T47D (cell line): ENCODE measurements around the gene EIF3J.
A peak's percentile ranks its signal among the peaks of the same experiment; 100 is the strongest.
"Not testable (repeated sequence)": the region's sequence is repeated elsewhere in the genome, so short reads cannot be mapped to it uniquely, and the experiment has no call there.

Experiments used
- DNase-seq, 2 experiments: peaks; one replicate each; pipeline versions ENCODE4 v3.0.0 to v3.0.0-alpha.2; 2011 to 2012; ENCODE audit warnings: low read depth in 1 of 2, low spot score in 1 of 2
- JUND ChIP-seq: IDR thresholded peaks from 2 replicates; pipeline ENCODE4 v1.6.1; 2012; ENCODE audit warnings: low read depth
- in situ Hi-C: cut with HindIII; loops from 2 replicates; pipeline ENCODE4 v1.10.0; 2016; ENCODE audit warnings: low sequenced_read_pairs, low pct_unique_long_range_greater_than_20kb

EIF3J gene

DNA sequence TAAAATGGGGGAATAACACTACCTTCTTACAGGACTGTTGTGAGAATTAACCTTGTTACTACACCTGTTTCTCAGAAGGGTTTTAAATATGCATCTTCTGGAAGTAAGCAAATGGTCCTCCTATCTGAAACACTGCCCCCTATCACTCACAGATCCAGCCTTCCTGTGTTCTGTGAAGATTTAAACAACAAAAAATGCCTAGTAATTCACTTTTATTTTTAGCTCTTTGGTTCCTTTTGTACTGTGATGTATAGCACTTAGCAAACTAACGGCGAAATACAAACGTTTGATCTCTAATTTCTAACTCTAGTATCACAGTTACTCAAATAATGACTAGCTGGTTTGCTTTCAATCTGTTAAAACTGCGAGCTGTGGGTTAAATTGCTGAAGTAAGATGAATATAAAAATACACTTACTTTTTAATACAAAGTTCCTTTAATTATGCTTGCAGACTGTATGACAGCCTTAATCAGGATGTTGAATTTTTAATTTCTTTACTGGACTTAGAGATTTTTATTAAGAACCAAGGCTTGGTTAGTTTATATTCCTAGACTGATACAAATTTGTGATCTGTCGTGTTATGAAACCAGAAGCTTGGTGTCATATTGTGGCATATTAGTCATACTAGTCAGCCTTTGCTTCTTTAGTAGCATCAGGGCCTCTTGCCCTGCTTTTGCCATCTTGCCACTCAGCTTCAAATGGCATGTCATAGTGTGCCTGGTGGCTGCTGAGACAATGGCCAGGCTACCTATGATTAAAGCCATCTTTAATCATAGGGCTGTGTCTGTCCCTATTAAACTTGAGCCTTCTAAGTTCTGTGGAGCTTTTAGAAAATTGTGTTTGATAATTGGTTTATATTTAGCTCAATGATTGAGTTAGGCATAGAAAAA is 9.2 kb downstream of the EIF3J start:
- DNase-seq = no peak
- TF ChIP-seq JUND = no peak
- in situ Hi-C loops = no loop called here

- in situ Hi-C loops, DNase-seq: not testable (repeated sequence)
Observed at GRCh38 chr15:44549152-44549551, 12.2 kb downstream of the EIF3J start.

- no peak for DNase-seq
- in situ Hi-C loops = no loop called here
- TF ChIP-seq JUND = no peak
Observed at GRCh38 chr15:44550256-44550655, 13.3 kb downstream of the EIF3J start.

DNA sequence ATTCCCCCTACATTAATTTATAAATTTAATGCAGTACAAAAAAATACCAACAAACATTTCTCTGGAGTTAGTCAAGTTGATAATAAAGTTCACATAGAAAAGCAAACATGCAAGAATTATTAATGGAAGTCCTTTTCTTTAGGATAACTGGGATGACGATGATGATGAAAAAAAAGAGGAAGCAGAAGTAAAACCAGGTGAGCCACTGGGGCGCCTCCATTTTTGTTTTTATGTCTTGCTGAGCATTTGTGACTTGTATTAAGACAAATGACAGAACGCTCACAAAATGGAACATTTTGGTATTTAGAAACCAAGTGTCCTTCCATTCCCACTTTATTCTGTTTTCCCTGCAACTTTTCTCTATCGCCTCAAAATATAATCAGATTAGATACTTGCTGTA is 13.8 kb downstream of the EIF3J start:
- in situ Hi-C loops = no loop called here
- no peak for DNase-seq
- TF ChIP-seq JUND = no peak

GRCh38 chr15:44554934-44555723 is 18.2 kb downstream of the EIF3J start:
- TF ChIP-seq JUND = no peak

GRCh38 chr15:44560926-44561325 is 24.0 kb downstream of the EIF3J start:
- DNase-seq, in situ Hi-C loops: not testable (repeated sequence)

More at GRCh38 chr15:44554934-44555723, 18.2 kb downstream of the EIF3J start:
- in situ Hi-C loops = no loop called here
- DNase-seq = peak in 1 of 2 experiments; percentile 57

- no peak for DNase-seq
- in situ Hi-C loops = no loop called here
- no peak for TF ChIP-seq JUND
Observed at GRCh38 chr15:44565387-44566154, 28.6 kb downstream of the EIF3J start.

GRCh38 chr15:44566155-44566540 is 29.2 kb downstream of the EIF3J start:
- DNase-seq = no peak
- no peak for TF ChIP-seq JUND
- in situ Hi-C loops = no loop called here

GRCh38 chr15:44568338-44568737 is 31.4 kb downstream of the EIF3J start:
- in situ Hi-C loops = no loop called here
- no peak for TF ChIP-seq JUND
- DNase-seq = no peak

GRCh38 chr15:44569316-44569715 is 32.4 kb downstream of the EIF3J start:
- DNase-seq = no peak
- in situ Hi-C loops = no loop called here
- no peak for TF ChIP-seq JUND

DNA sequence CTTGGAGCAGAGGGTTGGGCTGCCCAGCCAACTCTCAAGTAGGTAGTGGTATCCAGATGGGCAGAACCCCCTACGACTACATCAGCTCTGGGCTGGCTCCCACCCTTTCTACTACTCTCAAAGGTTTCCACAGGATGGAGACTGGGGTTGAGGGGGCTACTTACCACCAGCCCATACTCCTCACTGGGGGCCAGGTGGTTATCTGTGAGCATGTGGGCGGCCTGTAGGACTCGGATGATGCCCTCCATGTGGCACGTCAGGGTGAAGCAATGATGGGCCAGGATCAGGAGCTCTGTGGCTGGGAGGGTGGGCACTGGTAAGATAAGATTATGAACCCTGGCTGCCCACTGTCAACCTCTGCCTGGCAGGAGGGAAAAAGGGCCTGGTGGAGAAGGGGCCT is 33.4 kb downstream of the EIF3J start:
- TF ChIP-seq JUND = no peak
- in situ Hi-C loops = no loop called here
- DNase-seq = no peak

GRCh38 chr15:44573386-44573785 is 36.4 kb downstream of the EIF3J start:
- no peak for DNase-seq
- in situ Hi-C loops = no loop called here
- TF ChIP-seq JUND = no peak

DNA sequence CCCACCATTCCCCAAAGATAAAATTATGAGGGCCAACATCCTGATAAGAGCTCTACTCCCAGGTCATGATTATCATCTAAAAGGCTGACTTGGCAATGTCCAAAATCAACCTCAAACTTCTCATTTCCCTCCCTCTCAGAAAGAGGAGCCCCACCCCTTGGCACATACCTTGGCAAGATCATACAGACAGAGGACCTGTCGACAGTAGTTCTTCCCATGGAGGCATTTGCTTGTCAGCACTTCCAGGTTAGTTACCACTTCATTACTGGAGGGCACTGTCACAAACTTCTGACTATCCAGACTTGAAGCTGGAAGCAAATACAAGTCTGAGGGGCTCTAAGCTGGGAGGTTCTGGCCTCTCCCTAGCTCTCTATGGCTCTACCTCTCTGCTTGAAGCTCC is 37.8 kb downstream of the EIF3J start:
- in situ Hi-C loops = no loop called here
- TF ChIP-seq JUND = no peak
- DNase-seq = no peak
